GM19452 (cell line): ENCODE data around the gene RRP15.
"Not testable (repeated sequence)": the region's sequence is repeated elsewhere in the genome, so short reads cannot be mapped to it uniquely, and the experiment has no call there.

Experiments used
- ATAC-seq: cut with Tn5 transposase; IDR thresholded peaks from one replicate; pipeline ENCODE4 v1.9.1; 2021; ENCODE audit not compliant: unreplicated experiment

Gene RRP15

DNA sequence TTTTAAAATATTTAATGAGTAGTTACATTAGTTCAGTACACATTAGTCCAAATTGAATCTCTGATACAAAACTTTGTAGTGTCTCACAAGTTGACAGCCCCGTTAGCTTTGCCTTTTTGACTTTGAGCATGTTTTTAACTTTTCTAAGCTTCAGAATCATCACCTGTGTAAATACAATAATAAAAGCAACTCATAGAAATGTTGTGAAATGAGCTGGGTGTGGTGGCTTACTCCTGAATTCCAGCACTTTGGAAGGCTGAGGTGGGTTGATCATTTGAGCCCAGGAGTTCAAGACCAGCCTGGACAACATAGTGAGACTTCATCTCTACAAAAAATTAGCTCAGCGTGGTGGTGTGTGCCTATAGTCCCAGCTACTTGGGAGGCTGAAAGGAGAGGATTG, 11.1 kb downstream of the RRP15 start:
- ATAC-seq = no peak

- ATAC-seq = no peak
Measured at GRCh38 chr1:218297461-218297860, 12.4 kb downstream of the RRP15 start.

- ATAC-seq = no peak
Measured at GRCh38 chr1:218297867-218298266, 12.8 kb downstream of the RRP15 start.

GRCh38 chr1:218298398-218298797, 13.3 kb downstream of the RRP15 start:
- no peak for ATAC-seq

DNA sequence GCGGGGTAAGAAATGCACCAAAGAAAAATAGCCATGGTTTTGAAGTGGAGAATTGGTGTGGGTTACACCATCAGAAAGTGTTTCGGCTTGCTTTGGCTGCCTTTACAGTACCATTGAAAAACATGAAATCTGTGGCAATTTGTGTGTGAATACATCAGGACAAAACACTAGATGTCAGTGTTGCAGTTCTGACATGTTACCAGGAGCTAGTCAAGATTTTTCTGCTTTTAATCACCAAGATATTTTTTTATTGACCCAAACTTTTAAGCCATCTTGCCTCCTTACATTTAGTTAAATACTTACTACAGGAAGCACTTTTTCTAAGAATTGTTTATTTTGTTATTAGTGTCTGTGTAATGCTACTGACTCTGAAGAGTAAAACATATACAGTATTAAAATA, 14.3 kb downstream of the RRP15 start:
- ATAC-seq = no peak

- ATAC-seq = no peak
Measured at GRCh38 chr1:218301217-218301616, 16.1 kb downstream of the RRP15 start.

DNA sequence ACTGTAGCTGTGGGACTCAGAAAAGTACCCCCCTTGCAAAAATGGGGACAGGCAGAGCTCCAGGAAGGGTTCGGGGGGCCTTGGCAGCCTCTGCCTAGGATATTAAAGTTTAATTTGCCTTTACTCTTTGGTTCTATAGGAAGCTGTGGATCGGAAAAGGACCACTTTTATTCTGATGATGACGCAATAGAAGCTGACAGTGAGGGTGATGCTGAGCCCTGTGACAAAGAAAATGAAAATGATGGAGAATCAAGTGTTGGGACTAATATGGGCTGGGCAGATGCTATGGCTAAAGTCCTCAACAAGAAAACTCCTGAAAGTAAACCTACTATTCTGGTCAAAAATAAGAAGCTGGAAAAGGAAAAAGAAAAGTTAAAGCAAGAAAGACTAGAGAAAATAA, 17.1 kb downstream of the RRP15 start:
- no peak for ATAC-seq

DNA sequence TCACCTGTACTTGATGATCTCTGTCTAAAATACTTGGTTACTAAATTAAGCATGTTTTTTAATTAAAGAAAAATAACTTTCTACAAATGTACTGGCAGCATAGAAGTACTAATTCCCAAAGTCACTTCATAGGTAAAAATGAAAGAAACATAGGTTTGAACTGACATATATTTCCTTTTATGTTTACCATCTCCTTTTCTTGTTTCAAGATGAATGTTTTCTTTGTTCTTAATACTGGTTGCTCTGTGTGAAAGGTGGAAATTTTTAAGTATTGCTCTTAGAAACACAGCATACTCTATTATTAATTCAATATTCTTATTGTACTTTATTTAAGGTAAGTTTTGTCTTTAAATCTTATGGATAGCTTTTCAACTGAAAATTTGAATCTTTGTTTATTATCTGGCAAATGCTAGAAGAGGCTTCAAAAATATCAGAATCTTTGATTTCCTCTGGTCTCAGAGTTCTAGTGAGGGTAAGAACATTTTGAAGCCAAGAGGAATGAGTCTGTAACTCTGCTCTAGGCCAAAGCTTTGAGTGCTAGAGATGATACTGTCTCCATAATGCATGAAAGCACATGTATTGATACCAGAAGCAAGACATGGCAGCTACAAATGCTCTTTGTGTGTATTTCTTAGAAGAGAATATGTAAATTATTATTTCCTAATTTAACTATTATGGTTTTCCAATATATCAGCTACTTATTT, 18.2 kb downstream of the RRP15 start:
- ATAC-seq = no peak

DNA sequence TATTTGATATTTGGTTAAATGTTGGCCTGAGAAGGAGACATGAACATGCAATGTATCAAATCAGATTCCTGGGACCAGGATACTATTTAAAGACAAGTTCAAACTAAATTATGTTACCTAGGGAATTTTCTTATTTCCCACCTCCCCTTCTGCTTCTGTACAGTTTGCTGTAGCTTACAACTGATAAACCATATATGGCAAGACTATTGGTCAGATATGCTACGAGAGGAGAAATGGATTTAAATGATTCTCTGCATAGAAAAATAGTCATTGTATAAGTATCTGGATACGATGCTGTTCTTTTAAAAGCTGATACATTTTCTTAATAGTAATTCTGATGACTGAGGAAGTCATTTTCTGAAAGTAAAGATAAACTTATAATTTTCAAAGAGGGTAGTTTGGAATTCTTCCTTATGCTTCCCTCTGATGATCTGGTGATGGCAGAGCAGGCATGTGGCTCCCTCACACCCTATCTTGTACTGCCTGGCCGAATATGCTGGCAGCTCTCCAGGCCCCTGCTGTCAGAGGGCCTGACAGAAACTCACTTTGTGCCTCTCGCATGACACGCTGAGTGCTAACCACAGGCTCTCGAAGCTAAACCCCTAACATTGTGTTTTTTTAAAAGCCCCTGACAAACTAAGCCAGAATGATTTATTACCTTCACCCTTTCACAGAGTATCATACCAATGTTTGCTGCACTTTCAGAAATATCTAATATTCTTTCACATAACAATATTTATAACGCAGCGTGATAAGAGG, 19.4 kb downstream of the RRP15 start:
- no peak for ATAC-seq

GRCh38 chr1:218305472-218306064, 20.5 kb downstream of the RRP15 start:
- no peak for ATAC-seq

GRCh38 chr1:218312509-218312908, 27.4 kb downstream of the RRP15 start:
- ATAC-seq = no peak

DNA sequence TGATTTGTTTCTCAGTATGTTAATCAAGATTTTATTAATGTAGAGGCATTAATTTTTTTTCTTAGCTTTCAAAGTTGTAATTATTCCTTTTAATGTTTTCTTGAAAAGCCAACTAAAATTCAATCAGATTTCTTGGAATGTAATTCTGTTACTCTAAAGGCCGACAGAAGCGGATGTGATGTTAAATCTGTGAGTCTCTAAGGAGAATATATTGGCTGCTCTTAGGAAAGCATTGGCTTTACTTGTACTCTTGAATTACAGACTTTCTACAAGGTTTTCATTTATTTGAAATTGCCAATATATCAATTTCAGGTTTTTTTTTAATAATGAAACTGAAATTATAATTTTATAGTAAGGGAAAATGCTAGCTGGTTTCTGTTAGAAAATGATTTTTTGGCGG, 29.2 kb downstream of the RRP15 start:
- ATAC-seq = no peak

- ATAC-seq = no peak
Measured at GRCh38 chr1:218315638-218316037, 30.5 kb downstream of the RRP15 start.

- no peak for ATAC-seq
Measured at GRCh38 chr1:218317061-218317460, 32.0 kb downstream of the RRP15 start.

GRCh38 chr1:218320182-218320581, 35.1 kb downstream of the RRP15 start:
- ATAC-seq = not testable (repeated sequence)

DNA sequence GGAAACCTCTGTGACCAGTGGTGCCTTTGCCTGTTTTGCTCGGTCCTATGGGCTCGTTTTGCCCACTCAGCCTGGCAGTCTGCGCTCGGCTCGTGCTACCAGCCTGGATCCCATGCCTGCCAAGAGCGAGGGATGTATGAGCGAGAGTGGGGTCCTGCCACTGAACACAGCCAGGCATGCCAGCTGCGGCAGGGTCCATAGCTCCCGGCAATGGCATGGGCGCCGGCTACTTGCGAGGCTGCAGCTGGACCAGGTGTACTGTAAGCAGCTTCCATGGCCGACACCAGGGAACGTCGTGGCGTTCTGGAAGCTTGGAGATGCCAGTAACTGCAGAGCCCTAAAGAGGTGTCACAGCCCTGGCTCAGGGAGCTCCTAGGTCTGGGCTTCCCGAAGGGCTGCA, 37.7 kb downstream of the RRP15 start:
- no peak for ATAC-seq

- ATAC-seq = no peak
Measured at GRCh38 chr1:218323568-218324225, 38.6 kb downstream of the RRP15 start.

DNA sequence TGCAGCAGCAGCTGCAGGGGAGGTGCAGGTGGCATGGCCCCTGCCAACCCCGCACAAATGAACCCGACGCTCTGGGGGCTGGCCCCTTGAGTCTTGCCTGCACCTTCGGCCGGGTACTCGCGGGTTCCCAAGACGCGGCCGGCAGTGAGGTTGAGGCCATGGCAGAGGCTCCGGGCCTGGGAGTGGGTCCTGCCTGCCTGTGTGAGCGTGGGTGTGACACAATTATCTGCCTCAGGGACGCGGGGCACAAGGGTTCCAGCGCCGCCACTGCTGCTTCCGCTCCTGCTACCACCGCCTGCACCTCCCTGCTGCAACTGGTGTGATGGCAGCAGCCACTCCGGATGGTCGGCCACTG, 39.1 kb downstream of the RRP15 start:
- ATAC-seq = no peak

DNA sequence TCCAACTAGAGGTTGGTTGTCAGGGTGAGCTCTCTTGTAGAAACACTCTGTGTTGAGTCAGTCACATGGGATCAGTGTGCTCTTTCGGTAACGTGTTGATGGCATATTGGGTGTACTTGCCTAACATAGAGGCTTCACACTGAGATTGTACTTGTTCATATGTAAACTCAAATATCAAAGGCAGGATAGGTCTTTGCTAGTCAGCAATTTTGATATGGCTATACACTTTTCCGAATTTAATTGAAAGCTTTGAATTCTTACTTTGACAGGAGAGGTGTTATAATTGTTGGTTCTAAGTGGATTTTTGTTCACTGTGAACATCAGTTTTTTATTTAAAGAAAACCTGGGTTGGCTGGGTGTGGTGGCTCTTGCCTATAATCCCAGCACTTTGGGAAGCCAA, 43.7 kb downstream of the RRP15 start:
- ATAC-seq = no peak

GRCh38 chr1:218330043-218330623, 45.0 kb downstream of the RRP15 start:
- ATAC-seq = peak; percentile 68

GRCh38 chr1:218332416-218332815, 47.3 kb downstream of the RRP15 start:
- no peak for ATAC-seq
